HG03571 (cell line): Measurements from ENCODE around the gene ARFRP1.
"Not testable (repeated sequence)": the region's sequence is repeated elsewhere in the genome, so short reads cannot be mapped to it uniquely, and the experiment has no call there.

Source experiments
- ATAC-seq: cut with Tn5 transposase; IDR thresholded peaks from one replicate; pipeline ENCODE4 v1.9.1; 2021; ENCODE audit not compliant: unreplicated experiment

Gene ARFRP1

DNA sequence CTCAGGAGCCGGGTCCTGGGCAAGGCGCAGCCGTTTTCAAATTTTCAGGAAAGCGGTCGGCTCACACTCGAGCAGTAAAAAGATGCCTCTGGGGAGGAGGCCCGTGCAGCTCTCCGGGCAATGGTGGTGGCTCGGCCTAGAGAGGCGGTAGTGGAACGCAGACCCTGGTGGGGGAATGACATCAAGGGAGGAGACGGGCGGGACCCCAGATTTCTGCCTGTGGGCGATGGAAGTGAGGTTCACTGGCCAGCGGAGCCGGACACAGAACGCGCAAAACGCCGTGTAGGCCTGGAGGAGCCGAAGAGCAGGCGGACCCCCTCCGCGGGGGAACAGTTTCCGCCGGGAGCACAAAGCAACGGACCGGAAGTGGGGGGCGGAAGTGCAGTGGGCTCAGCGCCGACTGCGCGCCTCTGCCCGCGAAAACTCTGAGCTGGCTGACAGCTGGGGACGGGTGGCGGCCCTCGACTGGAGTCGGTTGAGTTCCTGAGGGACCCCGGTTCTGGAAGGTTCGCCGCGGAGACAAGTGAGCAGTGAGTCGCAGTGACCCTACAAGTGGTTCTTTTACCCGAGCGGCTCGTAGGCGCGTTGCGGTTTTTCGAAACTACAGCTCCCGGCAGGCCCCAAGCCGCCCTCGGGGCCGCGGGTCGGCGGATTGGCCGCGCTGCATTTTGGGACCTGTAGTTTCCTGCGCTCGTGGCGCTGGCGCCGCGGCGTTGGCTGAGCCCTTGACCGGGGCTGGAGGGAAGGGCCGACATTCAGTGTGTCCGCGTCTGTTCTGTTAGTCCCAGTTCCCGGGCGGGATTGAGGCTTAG lies 49.6 kb downstream of the ARFRP1 start, which contains the start of gene RTEL1:
RTEL1 (plus strand) TSS at position 376 of the 812 bp plus-strand sequence. CDS start 1,091 bp downstream, outside the sequence.
- ATAC-seq = peak; percentile 77

DNA sequence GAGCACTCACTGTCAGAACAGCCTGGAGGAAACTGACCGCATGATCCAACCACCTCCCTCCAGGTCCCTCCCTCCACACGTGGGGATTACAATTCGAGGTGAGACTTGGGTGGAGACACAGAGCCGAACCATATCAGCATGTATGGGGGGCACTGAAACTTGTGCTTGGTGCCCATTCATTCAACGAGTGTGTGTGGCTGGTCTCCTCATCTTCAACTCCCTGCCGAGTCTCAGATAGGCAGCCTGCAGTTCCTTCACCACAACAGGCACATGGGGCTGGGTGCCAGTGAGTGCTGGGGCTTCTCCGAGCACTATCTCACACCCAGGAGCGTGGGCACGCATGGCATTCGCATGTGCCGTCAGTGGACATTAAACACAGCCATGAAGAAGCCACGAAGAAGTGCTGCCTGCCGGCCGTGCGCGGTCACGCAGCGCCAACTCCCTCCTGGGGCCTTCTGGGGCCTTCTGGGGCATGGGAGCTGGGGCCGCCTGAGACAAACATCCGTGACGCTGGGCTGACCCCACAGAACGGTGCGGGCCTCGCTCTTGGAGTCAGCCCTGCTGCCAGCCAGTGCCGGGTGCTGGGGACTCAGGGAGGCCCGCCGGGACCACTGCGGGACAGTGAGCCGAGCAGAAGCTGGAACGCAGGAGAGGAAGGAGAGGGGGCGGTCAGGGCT lies 50.4 kb downstream of the ARFRP1 start:
- ATAC-seq = no peak

DNA sequence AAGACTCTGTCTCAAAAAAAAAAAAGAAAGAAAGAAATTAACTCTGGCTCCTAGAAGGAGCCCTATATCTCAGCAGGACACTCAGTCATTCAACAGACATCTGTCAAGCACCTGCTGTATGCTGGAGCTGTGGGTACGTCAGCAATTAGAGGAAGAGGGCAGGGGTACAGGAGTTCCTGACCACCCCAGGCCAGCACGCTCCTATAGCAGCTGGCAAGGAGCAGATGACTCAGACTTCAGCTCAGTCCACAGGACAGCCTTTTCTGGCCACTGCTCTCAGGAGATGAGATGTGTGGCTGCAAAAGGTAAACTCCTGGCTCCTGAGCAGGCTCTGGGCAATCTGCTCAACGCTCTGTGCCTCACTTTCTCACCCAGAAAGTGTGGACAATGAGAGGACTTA lies 51.3 kb downstream of the ARFRP1 start:
- ATAC-seq = no peak

GRCh38 chr20:63655249-63655648 lies 52.5 kb downstream of the ARFRP1 start:
- no peak for ATAC-seq

DNA sequence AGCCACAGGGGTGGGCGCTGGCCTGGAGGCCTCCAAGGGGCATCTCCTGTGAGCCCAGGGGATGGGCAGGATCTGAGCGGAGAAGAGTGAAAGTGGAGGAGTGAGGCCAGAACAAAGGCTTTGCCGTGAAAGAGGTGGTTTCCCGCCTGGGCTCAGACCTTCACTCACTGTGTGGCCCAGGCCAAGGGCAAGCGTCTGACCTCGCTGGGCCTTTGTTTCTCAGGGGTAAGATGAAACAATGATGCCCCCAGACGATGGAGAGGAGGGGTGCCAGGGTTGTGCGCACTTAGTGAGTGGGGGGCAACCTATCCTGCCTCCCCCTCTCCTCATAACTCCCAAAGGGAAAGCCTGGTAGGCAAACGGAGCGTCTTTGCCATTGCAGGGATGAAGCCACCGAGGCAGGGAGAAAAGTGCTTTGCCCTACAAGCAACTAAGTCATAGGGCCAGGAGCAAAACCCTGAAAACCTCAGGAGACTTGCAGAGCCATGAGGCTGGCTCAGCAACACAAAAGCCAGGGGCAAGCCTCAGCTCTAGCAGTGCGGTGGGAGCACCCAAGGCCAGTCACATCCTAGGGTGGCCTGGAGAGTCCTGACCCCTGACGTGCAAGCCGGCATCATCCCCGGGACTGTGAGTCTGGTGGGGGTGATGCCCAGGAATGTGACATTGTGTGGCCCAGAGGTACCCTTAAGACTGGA lies 53.7 kb downstream of the ARFRP1 start:
- ATAC-seq = no peak

- ATAC-seq = no peak
Measured at GRCh38 chr20:63653041-63653973, 54.5 kb downstream of the ARFRP1 start, which contains the start of gene STMN3. TSS of gene STMN3 (minus strand) at chr20:63653424. CDS start at chr20:63653345, 79 bp downstream.

- no peak for ATAC-seq
Measured at GRCh38 chr20:63652192-63652980, 55.4 kb downstream of the ARFRP1 start.

DNA sequence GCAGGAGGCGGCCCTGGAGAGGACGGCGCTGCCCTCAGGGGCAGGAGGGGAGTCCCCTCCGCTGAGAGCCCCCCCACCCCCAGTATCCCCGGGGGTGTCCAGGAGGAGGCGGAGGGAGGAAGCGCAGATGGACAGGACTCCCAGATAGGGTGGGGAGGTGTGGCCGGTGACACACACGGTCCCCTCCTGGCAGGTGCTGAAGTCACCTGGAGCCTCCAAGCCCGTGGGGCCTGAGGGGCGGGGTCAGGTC lies 55.9 kb downstream of the ARFRP1 start:
- no peak for ATAC-seq

DNA sequence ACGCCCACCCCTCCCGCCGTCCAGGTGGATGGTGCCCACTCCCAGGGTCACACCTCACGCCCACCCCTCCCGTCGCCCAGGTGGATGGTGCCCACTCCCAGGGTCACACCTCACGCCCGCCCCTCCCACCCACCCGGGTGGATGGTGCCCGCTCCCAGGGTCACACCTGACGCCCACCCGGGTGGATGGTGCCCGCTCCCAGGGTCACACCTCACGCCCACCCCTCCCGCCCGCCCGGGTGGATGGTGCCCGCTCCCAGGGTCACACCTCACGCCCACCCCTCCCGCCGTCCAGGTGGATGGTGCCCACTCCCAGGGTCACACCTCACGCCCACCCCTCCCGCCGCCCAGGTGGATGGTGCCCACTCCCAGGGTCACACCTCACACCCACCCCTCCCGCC lies 57.3 kb downstream of the ARFRP1 start:
- not testable (repeated sequence) for ATAC-seq

DNA sequence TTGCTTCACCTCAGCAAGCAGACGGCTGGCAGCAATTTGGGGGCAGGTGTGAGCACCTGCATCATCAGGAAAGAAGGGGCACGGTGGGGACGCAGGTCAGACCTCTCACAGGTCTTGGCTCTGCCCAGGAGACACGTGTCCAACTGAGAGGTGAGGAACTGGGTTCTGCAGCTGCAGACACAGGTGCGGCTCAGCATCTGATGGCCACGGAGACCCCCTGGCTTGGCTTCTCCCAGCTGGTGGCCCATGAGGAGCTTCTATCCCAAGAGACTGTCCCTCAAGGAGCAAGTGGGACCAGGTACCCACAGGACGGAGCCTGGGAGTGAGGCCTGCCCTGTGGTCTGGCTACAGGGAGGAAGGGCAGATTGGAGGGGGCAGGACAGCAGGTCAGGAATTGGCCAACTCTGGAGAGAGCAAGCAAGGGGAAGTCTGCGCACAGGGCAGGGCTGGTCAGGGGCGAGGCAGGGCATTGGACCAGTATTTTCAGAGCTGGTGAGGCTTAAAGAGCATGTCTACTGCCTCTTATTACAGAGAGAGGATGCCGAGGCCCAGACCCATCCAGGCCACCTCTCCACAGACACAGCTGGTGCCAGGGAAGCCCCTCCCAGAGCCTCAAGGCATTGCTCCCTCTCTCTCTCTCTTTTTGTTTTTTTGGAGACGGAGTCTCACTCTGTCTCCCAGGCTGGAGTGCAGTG lies 58.7 kb downstream of the ARFRP1 start:
- no peak for ATAC-seq
